Effector memory CD4-positive, alpha-beta T cell (primary cell): ENCODE data around the gene USH2A.

Experiments used
- DNase-seq, 3 donors: peaks; one replicate each; pipeline ENCODE4 v3.0.0-alpha.2; 2020
- H3K27ac ChIP-seq: 2 replicates; pipeline ENCODE4 v1.7.0; 2013; ENCODE audit warnings: mild to moderate bottlenecking, low read length, moderate library complexity; ENCODE audit not compliant: insufficient read depth, poor library complexity, severe bottlenecking
- H3K27me3 ChIP-seq: replicated peaks from 2 replicates; pipeline ENCODE4 v1.7.0; 2013; ENCODE audit warnings: mild to moderate bottlenecking, low read length; ENCODE audit not compliant: insufficient read depth, control insufficient read depth, poor library complexity, severe bottlenecking
- H3K36me3 ChIP-seq: 2 replicates; pipeline ENCODE4 v1.7.0; 2013; ENCODE audit warnings: mild to moderate bottlenecking, low read length, moderate library complexity; ENCODE audit not compliant: control insufficient read depth, insufficient read depth
- H3K4me1 ChIP-seq: 2 replicates; pipeline ENCODE4 v1.7.0; 2013; ENCODE audit warnings: low read length, mild to moderate bottlenecking; ENCODE audit not compliant: control insufficient read depth, insufficient read depth, poor library complexity, severe bottlenecking
- H3K4me3 ChIP-seq: 2 replicates; pipeline ENCODE4 v1.7.0; 2013; ENCODE audit warnings: low read length, low read depth, mild to moderate bottlenecking; ENCODE audit not compliant: insufficient read depth, poor library complexity, severe bottlenecking
- H3K9me3 ChIP-seq: 2 replicates; pipeline ENCODE4 v1.7.0; 2013; ENCODE audit warnings: mild to moderate bottlenecking, low read length, moderate library complexity; ENCODE audit not compliant: control insufficient read depth

Gene USH2A

DNA sequence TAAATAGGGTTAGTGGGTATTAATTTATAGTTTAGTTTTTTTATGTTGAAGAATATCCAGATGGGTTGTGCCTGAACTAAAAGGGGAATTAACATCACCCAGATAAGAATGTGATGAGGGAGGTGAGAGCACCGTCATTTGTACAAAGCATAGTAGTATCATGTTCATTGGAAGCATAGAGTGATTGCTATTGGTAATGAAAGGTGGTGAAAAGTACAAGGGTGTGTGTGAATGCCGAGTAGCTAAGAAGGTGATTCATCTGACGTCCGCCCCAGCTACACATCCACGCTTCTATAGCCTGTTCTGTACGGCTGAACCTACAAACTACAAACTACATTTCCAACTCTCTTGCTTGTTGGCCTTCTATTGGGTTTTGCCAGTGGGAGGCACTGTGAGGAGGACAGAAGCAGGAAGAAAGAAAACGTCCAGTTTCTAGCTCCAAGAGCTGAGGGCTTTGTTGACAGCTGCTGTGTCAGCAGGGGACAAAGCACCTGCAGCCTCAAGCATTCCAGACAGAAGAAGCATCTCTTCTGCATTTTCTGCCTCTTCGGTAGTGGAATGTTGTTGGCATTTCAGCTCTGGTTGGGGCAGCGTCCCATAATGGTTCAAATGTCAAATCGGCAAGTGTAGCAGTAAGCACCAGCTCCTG is 451.3 kb downstream of the USH2A start:
- no peaks in the 10 kb centered on the region for H3K27me3 ChIP-seq
- no peak overlapping the region for H3K4me3 ChIP-seq
- DNase-seq = no peak
- no peaks in the 10 kb centered on the region for H3K36me3 ChIP-seq
- no peak overlapping the region for H3K27ac ChIP-seq
- no peaks in the 10 kb centered on the region for H3K9me3 ChIP-seq
- no peaks in the 10 kb centered on the region for H3K4me1 ChIP-seq

DNA sequence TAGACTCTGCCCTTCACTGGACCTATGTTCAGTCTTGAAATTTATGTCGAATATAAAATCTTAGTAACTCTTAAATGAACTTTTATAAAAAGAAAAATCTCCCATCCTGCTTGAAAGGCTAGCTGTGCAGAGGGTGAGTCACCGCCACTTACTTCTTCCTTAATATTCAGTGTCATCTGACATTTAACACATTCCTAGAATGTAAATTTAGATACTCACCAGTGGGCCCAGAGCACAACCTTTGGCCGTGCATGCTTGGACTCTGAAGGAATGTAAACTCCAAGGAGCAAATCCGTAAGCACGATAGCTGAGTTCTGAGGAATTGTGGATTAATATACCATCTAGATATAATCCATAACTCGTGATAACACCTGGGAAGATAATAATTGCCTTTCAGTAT is 452.8 kb downstream of the USH2A start:
- Histone ChIP-seq H3K27ac (no peak overlapping the region), H3K4me1 (no peaks in the 10 kb centered on the region), H3K9me3 (no peaks in the 10 kb centered on the region), H3K4me3 (no peak overlapping the region), H3K36me3 (no peaks in the 10 kb centered on the region), H3K27me3 (no peaks in the 10 kb centered on the region)
- DNase-seq = no peak

DNA sequence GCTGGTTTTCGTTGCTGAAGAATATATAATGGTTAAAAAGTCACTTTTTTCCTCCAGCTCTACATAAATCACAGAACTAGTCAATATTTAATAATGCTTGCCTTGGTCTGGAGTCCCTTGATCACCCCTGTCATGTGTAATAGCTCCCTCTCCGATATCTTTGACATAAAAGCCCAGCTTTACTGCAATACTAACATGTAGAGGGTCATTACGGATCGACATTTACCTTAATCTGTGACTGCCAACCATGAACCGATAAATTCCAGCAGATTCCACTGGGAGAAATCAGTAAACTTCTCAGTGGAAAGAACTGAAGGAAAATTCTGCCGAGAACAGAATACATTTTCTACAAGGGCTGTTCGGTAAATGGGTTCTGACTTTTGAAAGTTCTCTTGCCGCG is 459.6 kb downstream of the USH2A start:
- Histone ChIP-seq H3K4me3 (no peak overlapping the region), H3K27me3 (no peaks in the 10 kb centered on the region), H3K9me3 (no peaks in the 10 kb centered on the region), H3K27ac (no peak overlapping the region), H3K36me3 (no peaks in the 10 kb centered on the region), H3K4me1 (no peaks in the 10 kb centered on the region)
- no peak for DNase-seq

DNA sequence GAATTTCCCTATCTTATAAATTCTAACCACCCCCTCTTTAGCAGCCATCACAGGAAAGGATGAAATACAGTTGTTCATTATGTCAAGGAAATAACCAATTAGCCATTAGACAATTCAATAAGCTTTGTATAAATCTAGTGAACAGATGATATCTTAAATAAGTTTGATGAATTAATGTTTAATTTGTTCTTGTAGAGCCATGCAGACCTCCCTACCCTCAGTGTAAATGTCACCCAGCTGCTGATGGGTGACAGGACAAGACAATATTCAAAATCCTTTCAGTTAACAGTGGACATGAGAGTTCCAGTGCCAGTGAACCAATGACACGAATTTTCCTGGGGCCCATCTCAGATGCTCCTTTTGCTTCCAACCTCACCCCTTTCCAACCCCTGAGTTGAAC is 460.2 kb downstream of the USH2A start:
- no peak for DNase-seq
- Histone ChIP-seq H3K36me3 (no peaks in the 10 kb centered on the region), H3K27me3 (no peaks in the 10 kb centered on the region), H3K4me3 (no peak overlapping the region), H3K27ac (no peak overlapping the region), H3K9me3 (no peaks in the 10 kb centered on the region), H3K4me1 (no peaks in the 10 kb centered on the region)

DNA sequence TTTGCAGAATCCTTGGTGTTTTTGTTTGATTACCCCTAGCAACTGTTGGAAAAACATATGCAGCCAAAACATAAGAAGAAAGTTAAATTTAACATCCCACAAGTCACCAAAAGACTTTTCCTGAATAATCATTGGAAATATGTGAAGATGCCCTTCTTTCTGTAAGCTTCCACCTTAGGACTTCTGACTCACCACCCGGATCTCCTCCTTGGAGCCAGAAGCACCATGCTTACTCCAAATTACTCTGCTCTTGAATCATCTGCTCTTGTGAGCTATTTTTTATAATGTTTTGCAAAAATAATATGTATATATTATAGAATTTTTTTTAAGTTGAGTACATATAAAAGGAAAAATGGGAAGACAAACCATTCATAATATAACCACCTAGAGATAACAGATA is 464.4 kb downstream of the USH2A start:
- DNase-seq = no peak
- H3K9me3 ChIP-seq = no peaks in the 10 kb centered on the region
- H3K36me3 ChIP-seq = no peaks in the 10 kb centered on the region
- no peaks in the 10 kb centered on the region for H3K27me3 ChIP-seq
- H3K4me3 ChIP-seq = no peak overlapping the region
- no peaks in the 10 kb centered on the region for H3K4me1 ChIP-seq
- H3K27ac ChIP-seq = no peak overlapping the region

DNA sequence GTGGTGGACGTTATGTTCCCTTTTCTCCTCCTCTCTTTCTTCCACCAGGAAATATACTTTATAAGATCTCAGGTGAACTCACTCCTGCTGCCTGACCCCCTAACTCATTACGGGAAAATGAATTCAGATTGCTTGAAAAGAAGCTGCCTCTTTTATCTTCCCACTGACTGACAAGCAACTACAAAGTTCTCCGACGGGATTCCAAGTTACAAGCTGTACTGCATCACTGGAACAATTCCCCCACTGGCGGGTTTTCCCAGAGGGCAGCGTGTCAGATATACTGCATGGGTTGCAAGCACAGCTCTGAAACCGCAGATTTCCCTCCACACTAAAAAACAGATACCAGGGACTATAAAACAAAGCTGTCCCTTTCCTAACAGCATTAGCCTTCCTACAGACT is 465.6 kb downstream of the USH2A start:
- Histone ChIP-seq H3K4me1 (no peaks in the 10 kb centered on the region), H3K9me3 (no peaks in the 10 kb centered on the region), H3K27me3 (no peaks in the 10 kb centered on the region), H3K4me3 (no peak overlapping the region), H3K27ac (no peak overlapping the region), H3K36me3 (no peaks in the 10 kb centered on the region)
- DNase-seq = no peak

DNA sequence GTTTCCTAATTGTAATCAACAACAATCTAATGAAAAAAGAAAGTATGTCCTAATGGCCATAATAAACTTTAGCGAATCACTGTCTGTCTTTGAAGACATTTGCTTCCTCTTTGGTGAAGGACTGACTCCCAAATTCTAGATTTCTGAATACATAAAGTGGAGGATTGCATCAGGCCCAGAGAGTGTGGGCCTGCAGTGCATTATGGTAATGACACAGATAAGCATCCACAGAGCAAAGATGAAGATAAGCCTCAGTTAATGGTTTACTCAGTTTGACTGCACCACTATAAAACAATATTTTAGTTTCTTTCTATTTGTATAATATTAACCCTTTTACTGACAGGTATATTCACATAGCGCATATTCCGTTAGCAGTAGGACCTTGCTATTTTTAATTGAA is 490.7 kb downstream of the USH2A start:
- Histone ChIP-seq H3K27me3 (no peaks in the 10 kb centered on the region), H3K9me3 (no peaks in the 10 kb centered on the region), H3K36me3 (no peaks in the 10 kb centered on the region), H3K4me1 (no peaks in the 10 kb centered on the region), H3K4me3 (no peak overlapping the region), H3K27ac (no peak overlapping the region)
- no peak for DNase-seq

DNA sequence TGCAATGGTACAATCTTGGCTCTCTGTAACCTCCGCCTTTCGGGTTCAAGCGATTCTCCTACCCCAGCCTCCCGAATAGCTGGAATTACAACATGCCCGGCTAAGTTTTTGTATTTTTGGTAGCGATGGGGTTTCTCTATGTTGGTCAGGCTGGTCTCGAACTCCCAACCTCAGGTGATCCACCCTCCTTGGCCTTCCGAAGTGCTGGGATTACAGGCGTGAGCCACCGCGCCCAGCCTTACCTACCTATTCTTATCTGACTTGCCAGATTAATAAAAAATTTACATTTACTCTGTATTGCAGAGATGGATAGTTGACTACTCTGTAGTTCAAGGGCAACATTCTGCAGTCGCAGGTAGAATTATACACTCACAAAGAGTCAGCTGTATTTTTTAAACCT is 496.6 kb downstream of the USH2A start:
- no peak overlapping the region for H3K4me3 ChIP-seq
- no peaks in the 10 kb centered on the region for H3K9me3 ChIP-seq
- H3K27me3 ChIP-seq = no peaks in the 10 kb centered on the region
- DNase-seq = no peak
- no peak overlapping the region for H3K27ac ChIP-seq
- no peaks in the 10 kb centered on the region for H3K4me1 ChIP-seq
- H3K36me3 ChIP-seq = no peaks in the 10 kb centered on the region

DNA sequence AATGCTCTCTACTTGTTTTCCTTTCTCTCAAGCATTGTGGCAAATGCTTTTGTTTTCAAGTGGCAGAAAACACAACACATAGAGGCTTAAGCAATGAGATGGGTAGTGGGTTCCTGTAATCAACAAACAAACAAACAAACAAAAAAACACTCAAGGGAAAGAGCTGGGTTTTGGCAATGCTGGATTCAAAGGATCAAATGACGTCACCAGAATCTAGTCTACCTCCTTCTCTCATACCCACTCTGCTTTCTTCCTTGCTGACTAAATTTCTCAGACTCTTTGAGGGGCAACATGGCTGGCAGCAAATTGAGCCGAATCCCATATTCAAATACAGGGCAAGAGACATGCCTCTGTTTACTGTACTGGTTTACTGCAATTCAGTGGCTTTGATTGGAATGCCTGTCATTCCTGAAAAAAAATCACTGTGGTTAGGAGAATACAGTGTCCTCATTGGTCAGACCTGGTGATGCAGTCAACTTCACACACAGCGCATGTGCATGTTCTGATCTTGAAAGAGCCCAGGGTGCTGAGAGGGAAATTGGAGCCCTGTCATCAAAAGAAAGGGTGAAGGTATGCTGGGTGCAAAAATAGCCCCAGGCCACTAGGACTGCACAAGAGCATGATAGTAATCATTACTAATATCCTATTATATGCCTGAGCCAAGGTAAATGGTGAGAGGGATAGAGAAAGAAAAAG is 500.0 kb downstream of the USH2A start:
- no peak for DNase-seq
- Histone ChIP-seq H3K4me1 (no peaks in the 10 kb centered on the region), H3K9me3 (no peaks in the 10 kb centered on the region), H3K4me3 (no peak overlapping the region), H3K36me3 (no peaks in the 10 kb centered on the region), H3K27me3 (no peaks in the 10 kb centered on the region), H3K27ac (no peak overlapping the region)

DNA sequence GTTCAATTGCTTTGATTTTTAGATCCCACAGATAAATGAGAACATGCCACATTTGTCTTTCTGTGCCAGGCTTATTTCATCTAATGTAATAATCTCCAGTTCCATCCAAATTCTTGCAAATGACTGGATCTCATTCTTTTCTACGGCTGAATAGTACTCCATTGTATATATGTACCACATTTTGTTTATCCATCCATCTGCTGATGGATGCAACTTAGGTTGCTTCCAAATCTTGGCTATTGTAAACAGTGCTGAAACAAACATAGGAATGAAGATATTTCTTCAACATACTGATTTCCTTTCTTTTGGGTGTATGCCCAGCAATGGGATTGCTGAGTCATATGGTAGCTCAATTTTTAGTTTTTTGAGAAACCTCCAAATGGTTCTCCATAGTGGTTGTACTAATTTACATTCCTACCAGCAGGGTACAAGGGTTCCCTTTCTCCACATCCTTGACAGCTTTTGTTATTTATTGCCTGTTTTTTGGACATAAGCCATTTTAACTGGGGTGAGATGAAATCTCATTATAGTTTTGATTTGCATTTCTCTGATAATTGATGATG is 511.8 kb downstream of the USH2A start:
- Histone ChIP-seq H3K4me3 (no peak overlapping the region), H3K36me3 (no peaks in the 10 kb centered on the region), H3K27ac (no peak overlapping the region), H3K4me1 (no peaks in the 10 kb centered on the region), H3K27me3 (no peaks in the 10 kb centered on the region), H3K9me3 (no peaks in the 10 kb centered on the region)
- no peak for DNase-seq
